HepG2 (cell line): ENCODE data around the gene LIMS2.

Experiments used
- CEBPB ChIP-seq: IDR thresholded peaks from 2 replicates; pipeline ENCODE4 v1.6.1; 2011; ENCODE audit warnings: low read depth, low read length, improper control_type of control experiment, borderline replicate concordance
- FOSL1 ChIP-seq: sonication (generic); formaldehyde crosslinking; IDR thresholded peaks from 2 replicates; pipeline ENCODE4 v1.9.0; 2021; ENCODE audit warnings: missing genetic modification reagents, borderline replicate concordance
- JUND ChIP-seq: sonication (generic); formaldehyde crosslinking; IDR thresholded peaks from 2 replicates; pipeline ENCODE4 v1.8.0; 2022; ENCODE audit warnings: mild to moderate bottlenecking, missing genetic modification reagents
- NFYB ChIP-seq: sonication (generic); formaldehyde crosslinking; IDR thresholded peaks from 2 replicates; pipeline ENCODE4 v1.4.0; 2020; ENCODE audit warnings: missing genetic modification reagents
- SALL2 ChIP-seq: sonication (generic); formaldehyde crosslinking; IDR thresholded peaks from 2 replicates; pipeline ENCODE4 v1.8.1; 2023; ENCODE audit warnings: mild to moderate bottlenecking, missing genetic modification reagents, inconsistent platforms
- TAF1 ChIP-seq: sonication (generic); formaldehyde crosslinking; IDR thresholded peaks from 2 replicates; pipeline ENCODE4 v1.4.0; 2020; ENCODE audit warnings: missing genetic modification reagents
- ZNF350 ChIP-seq: sonication (generic); formaldehyde crosslinking; IDR thresholded peaks from 2 replicates; pipeline ENCODE4 v1.4.0; 2020; ENCODE audit warnings: mild to moderate bottlenecking, low read depth, missing genetic modification reagents, borderline replicate concordance
- ZNF589 ChIP-seq: sonication (generic); formaldehyde crosslinking; conservative IDR thresholded peaks from 2 replicates; pipeline ENCODE4 v1.8.0; 2022; ENCODE audit warnings: mild to moderate bottlenecking, moderate library complexity, missing genetic modification reagents
- TF ChIP-seq, protein P1 (sequence below): sonication (generic); formaldehyde crosslinking; IDR thresholded peaks from 2 replicates; pipeline ENCODE4 v1.4.0; 2020; ENCODE audit warnings: missing genetic modification reagents, borderline replicate concordance

DNA sequence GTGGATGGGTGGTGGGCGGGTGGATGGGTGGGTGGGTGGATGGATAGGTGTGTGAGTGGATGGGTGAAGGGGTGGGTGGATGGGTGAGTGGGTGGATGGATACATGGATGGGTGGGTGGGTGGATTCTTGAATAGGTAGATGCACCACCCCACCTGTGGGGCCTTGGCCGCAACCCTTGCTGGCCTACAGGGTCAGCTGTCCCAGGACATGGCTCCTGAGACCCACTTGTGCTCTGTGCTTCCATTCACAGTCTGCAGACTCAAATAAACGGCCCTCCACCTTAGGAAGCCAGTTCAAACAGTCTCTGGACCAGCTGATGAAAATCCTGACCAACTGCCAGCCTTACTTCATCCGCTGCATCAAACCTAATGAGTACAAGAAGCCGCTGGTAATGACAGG, 85.5 kb downstream of the LIMS2 start:
- TF ChIP-seq, protein P1, sequence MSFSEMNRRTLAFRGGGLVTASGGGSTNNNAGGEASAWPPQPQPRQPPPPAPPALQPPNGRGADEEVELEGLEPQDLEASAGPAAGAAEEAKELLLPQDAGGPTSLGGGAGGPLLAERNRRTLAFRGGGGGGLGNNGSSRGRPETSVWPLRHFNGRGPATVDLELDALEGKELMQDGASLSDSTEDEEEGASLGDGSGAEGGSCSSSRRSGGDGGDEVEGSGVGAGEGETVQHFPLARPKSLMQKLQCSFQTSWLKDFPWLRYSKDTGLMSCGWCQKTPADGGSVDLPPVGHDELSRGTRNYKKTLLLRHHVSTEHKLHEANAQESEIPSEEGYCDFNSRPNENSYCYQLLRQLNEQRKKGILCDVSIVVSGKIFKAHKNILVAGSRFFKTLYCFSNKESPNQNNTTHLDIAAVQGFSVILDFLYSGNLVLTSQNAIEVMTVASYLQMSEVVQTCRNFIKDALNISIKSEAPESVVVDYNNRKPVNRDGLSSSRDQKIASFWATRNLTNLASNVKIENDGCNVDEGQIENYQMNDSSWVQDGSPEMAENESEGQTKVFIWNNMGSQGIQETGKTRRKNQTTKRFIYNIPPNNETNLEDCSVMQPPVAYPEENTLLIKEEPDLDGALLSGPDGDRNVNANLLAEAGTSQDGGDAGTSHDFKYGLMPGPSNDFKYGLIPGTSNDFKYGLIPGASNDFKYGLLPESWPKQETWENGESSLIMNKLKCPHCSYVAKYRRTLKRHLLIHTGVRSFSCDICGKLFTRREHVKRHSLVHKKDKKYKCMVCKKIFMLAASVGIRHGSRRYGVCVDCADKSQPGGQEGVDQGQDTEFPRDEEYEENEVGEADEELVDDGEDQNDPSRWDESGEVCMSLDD: no peak
- no peak for TF ChIP-seq TAF1
- TF ChIP-seq SALL2: no peak
- TF ChIP-seq ZNF589 (CRISPR knock-in tag): no peak
- no peak for TF ChIP-seq CEBPB
- no peak for TF ChIP-seq JUND (CRISPR knock-in tag)
- no peak for TF ChIP-seq FOSL1
- TF ChIP-seq ZNF350 (CRISPR knock-in tag): no peak
- TF ChIP-seq NFYB: no peak
